ENCODE data around the gene TRAPPC12. TPM values are rescaled to one million over a fixed set of nuclear protein-coding genes. Genes with fewer than 3 reads are reported as not detected.

Gene TRAPPC12
- total RNA-seq, 1 experiment from 2014 or later = 72.8 TPM

- TF ChIP-seq SP1 (CRISPR knock-in tag; conservative IDR thresholded peaks at IDR 0.05) (peak; percentile 88), MAX (CRISPR knock-in tag; IDR thresholded peaks at IDR 0.05) (peak; percentile 94; the same call in 1 of the 2 replicates), MYBL2 (CRISPR knock-in tag; IDR thresholded peaks at IDR 0.05) (peak; percentile 81; the same call in 1 of the 2 replicates)
Observed at GRCh38 chr2:3379647-3380534, at the start of gene TRAPPC12 (continued).

GRCh38 chr2:3332133-3332532 is 47.4 kb upstream of the TRAPPC12 start:
- ChIA-PET CTCF (no interaction called here), POLR2A (no interaction called here)
- peaks cover 16% of the 10 kb centered on the region for H3K9me3 Mint-ChIP-seq
- no peaks in the 10 kb centered on the region for H3K27me3 Mint-ChIP-seq (ENCODE audit: low read depth)
- no peak overlapping the region for H3K27ac Mint-ChIP-seq
- no peak overlapping the region for H3K4me3 Mint-ChIP-seq
- DNase-seq (ENCODE audit: low spot score) (no peak), ATAC-seq (no peak)
- no peaks in the 10 kb centered on the region for H3K4me1 Mint-ChIP-seq
- TF ChIP-seq ATF6 (CRISPR knock-in tag; IDR thresholded peaks at IDR 0.05) (no peak), NFYB (CRISPR knock-in tag; conservative IDR thresholded peaks at IDR 0.05; ENCODE audit: low read depth) (no peak), TP53 (CRISPR knock-in tag; IDR thresholded peaks at IDR 0.05) (no peak), RORB (CRISPR knock-in tag; IDR thresholded peaks at IDR 0.05) (no peak), CDX4 (CRISPR knock-in tag; IDR thresholded peaks at IDR 0.05; ENCODE audit: borderline replicate concordance) (no peak), ZNF532 (CRISPR knock-in tag; IDR thresholded peaks at IDR 0.05; ENCODE audit: borderline replicate concordance) (no peak), ZBTB21 (CRISPR knock-in tag; IDR thresholded peaks at IDR 0.05; ENCODE audit: borderline replicate concordance) (no peak), AR (CRISPR knock-in tag; IDR thresholded peaks at IDR 0.05) (no peak), ZNF232 (CRISPR knock-in tag; IDR thresholded peaks at IDR 0.05) (no peak), TEAD4 (CRISPR knock-in tag; IDR thresholded peaks at IDR 0.05) (no peak), NR1H2 (CRISPR knock-in tag; IDR thresholded peaks at IDR 0.05) (no peak), SP1 (CRISPR knock-in tag; conservative IDR thresholded peaks at IDR 0.05) (no peak), GRHL2 (CRISPR knock-in tag; IDR thresholded peaks at IDR 0.05; ENCODE audit: insufficient replicate concordance, severe bottlenecking) (no peak), ZNF396 (CRISPR knock-in tag; IDR thresholded peaks at IDR 0.05; ENCODE audit: borderline replicate concordance) (no peak), EMX1 (CRISPR knock-in tag; IDR thresholded peaks at IDR 0.05) (no peak)
- peaks cover 46% of the 10 kb centered on the region for H3K36me3 Mint-ChIP-seq
